Vagina (tissue), 2 donors: ENCODE data around the gene MDK.

Experiments
- CTCF ChIP-seq, 3 experiments: fragments of 450-650 bp in 2 of 3; fragments of 200-600 bp in 1 of 3; sonication (generic) in 1 of 3; IDR thresholded peaks; one replicate each; pipeline ENCODE4 v1.5.1; 2017 to 2019; ENCODE audit warnings: antibody characterized with exemption in 3 of 3, mild to moderate bottlenecking in 2 of 3, moderate library complexity in 2 of 3
- POLR2A ChIP-seq, 2 donors: fragments of 450-650 bp; IDR thresholded peaks; one replicate each; pipeline ENCODE4 v1.6.1; 2017; ENCODE audit warnings: antibody characterized with exemption in 2 of 2, mild to moderate bottlenecking in 2 of 2, moderate library complexity in 2 of 2
- POLR2AphosphoS5 ChIP-seq, 2 donors: sonication (generic); formaldehyde crosslinking; IDR thresholded peaks; one replicate each; pipeline ENCODE4 v1.9.0; 2017; ENCODE audit warnings: antibody characterized with exemption in 2 of 2, mild to moderate bottlenecking in 2 of 2, low read depth in 1 of 2; ENCODE audit not compliant: insufficient read depth in 1 of 2

GRCh38 chr11:46381048-46381818, at the start of gene MDK:
- TF ChIP-seq CTCF (IDR thresholded peaks at IDR 0.05), result no peak
- no peak for TF ChIP-seq POLR2A (IDR thresholded peaks at IDR 0.05)
- TF ChIP-seq POLR2AphosphoS5 (IDR thresholded peaks at IDR 0.05; ENCODE audit: insufficient read depth in 1 of 2, low read depth in 1 of 2), result no peak
